Heart left ventricle (tissue), 13 donors: Measurements from ENCODE around the gene SCP2.

Experiments
- CTCF ChIP-seq, 12 donors: fragments of 200-600 bp; sonication (generic) in 4 of 12; IDR thresholded peaks; one replicate each; pipeline versions ENCODE4 v1.5.0 to v1.8.0; 2018 to 2022; ENCODE audit warnings: antibody characterized with exemption in 12 of 12, mild to moderate bottlenecking in 5 of 12
- POLR2A ChIP-seq, 2 donors: fragments of 450-650 bp; IDR thresholded peaks; one replicate each; pipeline ENCODE4 v1.6.1; 2017; ENCODE audit warnings: antibody characterized with exemption in 2 of 2, mild to moderate bottlenecking in 2 of 2, moderate library complexity in 2 of 2
- donor health status: ischemic (EF 13 %, LVEDD 7.1; RV severe dilation, severe dysfunction).
- donor health status: DM: no; HTN: yes; CAD: no.
- donor health status: DM: no; HTN: no; CAD: no.
- donor health status: ischemic (EF 25% LVEDD 6.9; RV normal size, moderate dysfunction).
- donor health status: ischemic (EF 25% LVEDD 5.7; RV mildly dilated, moderate dysfunction).
- donor health status: ischemic (EF 35%, LVEDD 5.7; RV mildly dilated, moderate dysfunction).
- donor health status: nonischemic (EF 11% LVEDD 7.7; RV severe dilation, severe dysfunction).
- donor health status: DM: yes; HTN: yes; CAD: no.
- donor health status: PGD.
- donor health status: ischemic (EF 29% LVEDD 5.4; RV normal size, mild dysfunction).
- donor health status: nonischemic (EF 23%, LVEDD 6.1; RV moderate dilation, normal function).

GRCh38 chr1:53026254-53026653 is 99.2 kb downstream of the SCP2 start:
- no peak for TF ChIP-seq CTCF (IDR thresholded peaks at IDR 0.05)
- no peak for TF ChIP-seq POLR2A (IDR thresholded peaks at IDR 0.05)
